DND-41 (cell line): Measurements from ENCODE around the gene NSG1.
A peak's percentile ranks its signal among the peaks of the same experiment; 100 is the strongest.
"Not testable (repeated sequence)": the region's sequence is repeated elsewhere in the genome, so short reads cannot be mapped to it uniquely, and the experiment has no call there.

Experiments used
- ATAC-seq: fragments of 200-7000 bp; cut with Tn5 transposase; 3 replicates; pipeline ENCODE4 v1.9.1; 2021; ENCODE audit warnings: low read depth; ENCODE audit not compliant: insufficient read depth
- DNase-seq: peaks from one replicate; pipeline ENCODE4 v3.0.0-alpha.2; 2020
- H2AFZ ChIP-seq: 2 replicates; pipeline ENCODE4 v1.6.0; 2012; ENCODE audit warnings: low read depth, low read length
- H3K27ac ChIP-seq: 2 replicates; pipeline ENCODE4 v1.5.1; 2012; ENCODE audit warnings: low read length, inconsistent platforms
- H3K27me3 ChIP-seq: fragments of 200-600 bp; sonication (generic); 2 replicates; pipeline ENCODE4 v1.6.0; 2012; ENCODE audit warnings: low read length, mild to moderate bottlenecking, inconsistent platforms; ENCODE audit not compliant: insufficient read depth, poor library complexity
- H3K36me3 ChIP-seq: 2 replicates; pipeline ENCODE4 v1.5.1; 2012; ENCODE audit warnings: low read length, inconsistent platforms; ENCODE audit not compliant: insufficient read depth
- H3K4me1 ChIP-seq: 2 replicates; pipeline ENCODE4 v1.5.1; 2012; ENCODE audit warnings: mild to moderate bottlenecking, low read length; ENCODE audit not compliant: insufficient read depth
- H3K4me2 ChIP-seq: 2 replicates; pipeline ENCODE4 v1.6.0; 2012; ENCODE audit warnings: mild to moderate bottlenecking, moderate library complexity, low read length, inconsistent platforms; ENCODE audit not compliant: insufficient read depth
- H3K4me3 ChIP-seq, 2 experiments: fragments of 200-600 bp in 1 of 2; shearing (Covaris generic) in 1 of 2; 2 replicates each; pipeline ENCODE4 v1.5.1; 2012 to 2016; ENCODE audit warnings: inconsistent platforms in 2 of 2, low read length in 2 of 2, mild to moderate bottlenecking in 2 of 2, low read depth in 1 of 2, moderate library complexity in 1 of 2
- H3K79me2 ChIP-seq: 2 replicates; pipeline ENCODE4 v1.6.0; 2012; ENCODE audit warnings: low read length, inconsistent platforms; ENCODE audit not compliant: insufficient read depth
- H3K9ac ChIP-seq: 2 replicates; pipeline ENCODE4 v1.6.0; 2012; ENCODE audit warnings: low read depth, mild to moderate bottlenecking, inconsistent platforms, low read length, moderate library complexity
- H3K9me3 ChIP-seq: 2 replicates; pipeline ENCODE4 v1.5.1; 2012; ENCODE audit warnings: low read length, moderate library complexity, mild to moderate bottlenecking, inconsistent platforms; ENCODE audit not compliant: insufficient read depth, severe bottlenecking
- H4K20me1 ChIP-seq: 2 replicates; pipeline ENCODE4 v1.6.0; 2012; ENCODE audit warnings: low read length; ENCODE audit not compliant: insufficient read depth
- EZH2 ChIP-seq: IDR thresholded peaks from 3 replicates; pipeline ENCODE4 v1.6.1; 2012; ENCODE audit warnings: borderline replicate concordance, low read depth, mild to moderate bottlenecking, moderate library complexity, low read length, inconsistent platforms; ENCODE audit not compliant: severe bottlenecking
- TF ChIP-seq, protein P1 (sequence below): IDR thresholded peaks from 2 replicates; pipeline ENCODE4 v1.5.1; 2012; ENCODE audit warnings: borderline replicate concordance, low read length, moderate library complexity, mild to moderate bottlenecking; ENCODE audit not compliant: poor library complexity, severe bottlenecking; ENCODE audit errors: extremely low read depth

The NSG1 gene

DNA sequence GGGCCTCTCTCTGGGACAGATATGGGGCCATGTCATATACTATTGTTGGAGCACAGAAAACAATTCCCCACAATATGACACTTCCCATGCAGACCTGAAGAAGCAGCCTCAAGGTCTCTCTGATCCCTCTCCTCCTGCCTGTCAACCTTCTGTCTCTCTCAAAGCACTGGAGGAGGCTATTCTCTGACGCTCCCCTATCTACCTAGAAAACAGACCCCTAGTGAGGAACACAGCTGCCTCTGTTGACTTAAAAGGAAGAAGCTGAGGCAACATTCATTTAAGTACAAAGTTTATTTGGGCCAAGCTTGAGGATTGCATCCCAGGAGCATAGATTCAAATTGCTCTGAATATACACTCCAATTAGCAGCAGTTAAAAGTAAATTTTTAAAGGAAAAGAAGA, 39.3 kb upstream of the NSG1 start:
- peaks cover 13% of the 10 kb centered on the region for H3K9me3 ChIP-seq

DNA sequence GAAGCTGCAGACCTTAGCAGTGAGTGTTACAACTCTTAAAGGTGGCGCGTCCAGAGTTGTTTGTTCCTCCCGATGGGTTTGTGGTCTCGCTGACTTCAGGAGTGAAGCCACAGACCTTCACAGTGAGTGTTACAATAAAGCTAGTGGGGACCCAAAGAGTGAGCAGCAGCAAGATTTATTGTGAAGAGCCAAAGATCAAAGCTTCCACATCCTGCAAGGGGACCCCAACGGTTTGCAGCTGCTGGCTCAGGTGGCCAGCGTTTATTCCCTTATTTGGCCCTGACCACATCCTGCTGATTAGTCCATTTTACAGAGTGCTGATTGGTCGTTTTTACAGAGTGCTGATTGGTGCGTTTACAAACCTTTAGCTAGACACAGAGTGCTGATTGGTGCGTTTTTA, 38.3 kb upstream of the NSG1 start:
- peak overlapping the region; percentile 85 for H3K27ac ChIP-seq
- H3K4me1 ChIP-seq, result peaks cover 18% of the 10 kb centered on the region
- 0 out of 2 replicates have a peak overlapping the region, but pooled peaks have one; percentile 21 for H3K4me2 ChIP-seq
- not testable (repeated sequence) for H3K9ac ChIP-seq, H2AFZ ChIP-seq, H3K27me3 ChIP-seq, H3K79me2 ChIP-seq, H3K36me3 ChIP-seq, H4K20me1 ChIP-seq, H3K4me3 ChIP-seq
- DNase-seq (peak; percentile 87), ATAC-seq (peak; percentile 97)
- H3K9me3 ChIP-seq, result peaks cover 15% of the 10 kb centered on the region

More for the DNA sequence above, 39.3 kb upstream of the NSG1 start:
- DNase-seq (peak; percentile 10), ATAC-seq (no peak)
- peaks cover 18% of the 10 kb centered on the region for H3K4me1 ChIP-seq
- H2AFZ ChIP-seq, result no peak overlapping the region
- H3K27me3 ChIP-seq, result no peaks in the 10 kb centered on the region
- H3K79me2 ChIP-seq, result no peaks in the 10 kb centered on the region
- TF ChIP-seq, protein P1, sequence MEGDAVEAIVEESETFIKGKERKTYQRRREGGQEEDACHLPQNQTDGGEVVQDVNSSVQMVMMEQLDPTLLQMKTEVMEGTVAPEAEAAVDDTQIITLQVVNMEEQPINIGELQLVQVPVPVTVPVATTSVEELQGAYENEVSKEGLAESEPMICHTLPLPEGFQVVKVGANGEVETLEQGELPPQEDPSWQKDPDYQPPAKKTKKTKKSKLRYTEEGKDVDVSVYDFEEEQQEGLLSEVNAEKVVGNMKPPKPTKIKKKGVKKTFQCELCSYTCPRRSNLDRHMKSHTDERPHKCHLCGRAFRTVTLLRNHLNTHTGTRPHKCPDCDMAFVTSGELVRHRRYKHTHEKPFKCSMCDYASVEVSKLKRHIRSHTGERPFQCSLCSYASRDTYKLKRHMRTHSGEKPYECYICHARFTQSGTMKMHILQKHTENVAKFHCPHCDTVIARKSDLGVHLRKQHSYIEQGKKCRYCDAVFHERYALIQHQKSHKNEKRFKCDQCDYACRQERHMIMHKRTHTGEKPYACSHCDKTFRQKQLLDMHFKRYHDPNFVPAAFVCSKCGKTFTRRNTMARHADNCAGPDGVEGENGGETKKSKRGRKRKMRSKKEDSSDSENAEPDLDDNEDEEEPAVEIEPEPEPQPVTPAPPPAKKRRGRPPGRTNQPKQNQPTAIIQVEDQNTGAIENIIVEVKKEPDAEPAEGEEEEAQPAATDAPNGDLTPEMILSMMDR, result no peak
- TF ChIP-seq EZH2, result no peak
- no peak overlapping the region for H3K4me2 ChIP-seq
- no peak overlapping the region for H3K4me3 ChIP-seq
- no peaks in the 10 kb centered on the region for H3K36me3 ChIP-seq
- H3K27ac ChIP-seq, result peak overlapping the region; percentile 77
- no peaks in the 10 kb centered on the region for H4K20me1 ChIP-seq
- no peak overlapping the region for H3K9ac ChIP-seq

DNA sequence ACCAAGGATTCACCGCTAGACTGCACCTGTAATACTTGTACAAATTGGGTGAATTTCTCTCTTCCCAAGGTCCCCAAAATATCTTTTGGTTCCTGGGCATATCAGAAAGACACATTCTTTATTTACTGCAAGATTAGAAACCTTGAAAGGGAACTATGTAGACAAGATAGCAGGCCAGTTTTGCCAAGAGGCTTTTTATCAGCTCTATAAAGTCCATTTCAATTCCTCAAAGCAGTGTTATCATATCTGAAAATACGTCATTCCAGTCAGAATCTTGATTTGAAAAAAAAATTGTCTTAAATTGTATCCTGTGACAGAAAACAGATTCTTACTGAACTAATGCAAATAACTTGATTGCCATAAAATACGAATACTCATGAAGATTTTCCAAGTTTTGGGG, 37.0 kb upstream of the NSG1 start:
- Histone ChIP-seq H3K27ac (0 out of 2 replicates have a peak overlapping the region, but pooled peaks have one; percentile 15), H3K79me2 (no peaks in the 10 kb centered on the region), H4K20me1 (no peaks in the 10 kb centered on the region), H3K36me3 (no peaks in the 10 kb centered on the region), H3K27me3 (no peaks in the 10 kb centered on the region), H3K4me1 (peaks cover 18% of the 10 kb centered on the region), H3K9ac (no peak overlapping the region), H3K9me3 (peaks cover 15% of the 10 kb centered on the region), H2AFZ (no peak overlapping the region), H3K4me3 (no peak overlapping the region), H3K4me2 (no peak overlapping the region)
- ATAC-seq (no peak), DNase-seq (no peak)
- no peak for TF ChIP-seq EZH2
- TF ChIP-seq, protein P1, result no peak

DNA sequence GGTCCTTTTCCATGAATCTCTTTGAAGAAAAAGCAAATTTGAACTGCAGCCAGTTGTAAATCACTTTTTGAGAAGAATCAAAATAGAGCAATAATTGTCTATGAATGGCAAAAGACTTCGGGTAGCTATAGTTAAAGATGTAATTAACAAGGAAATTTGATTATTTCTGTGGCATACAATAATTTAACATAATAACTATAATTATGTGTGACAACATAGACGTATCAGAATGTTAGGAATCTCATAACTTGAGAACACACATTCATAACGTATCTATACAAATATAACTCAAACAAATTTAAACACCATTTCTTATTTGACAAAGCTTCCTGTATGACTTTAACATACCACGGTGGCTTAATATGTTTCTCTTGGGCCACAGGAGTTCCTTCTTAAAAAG, 36.0 kb upstream of the NSG1 start:
- peaks cover 23% of the 10 kb centered on the region for H3K4me1 ChIP-seq
- TF ChIP-seq, protein P1, result no peak
- TF ChIP-seq EZH2, result no peak
- no peak overlapping the region for H3K4me3 ChIP-seq
- DNase-seq (no peak), ATAC-seq (no peak)
- H3K9ac ChIP-seq, result no peak overlapping the region
- H3K4me2 ChIP-seq, result no peak overlapping the region
- no peaks in the 10 kb centered on the region for H3K79me2 ChIP-seq
- peaks cover 15% of the 10 kb centered on the region for H3K9me3 ChIP-seq
- no peak overlapping the region for H3K27ac ChIP-seq
- H3K36me3 ChIP-seq, result no peaks in the 10 kb centered on the region
- no peak overlapping the region for H2AFZ ChIP-seq
- no peaks in the 10 kb centered on the region for H3K27me3 ChIP-seq
- H4K20me1 ChIP-seq, result no peaks in the 10 kb centered on the region
